HepG2 (cell line): ENCODE data around the gene PLVAP. TPM values are rescaled to one million over a fixed set of nuclear protein-coding genes. Genes with fewer than 3 reads are reported as not detected.
A peak's percentile ranks its signal among the peaks of the same experiment; 100 is the strongest.

ENCODE experiments used
- AHR ChIP-seq: IDR thresholded peaks from 2 replicates; pipeline ENCODE4 v1.6.1; 2018; ENCODE audit warnings: missing genetic modification reagents, missing compliant biosample characterization
- ATF7 ChIP-seq, 2 experiments: fragments of 450-650 bp in 1 of 2; sonication (generic) in 1 of 2; formaldehyde crosslinking in 1 of 2; IDR thresholded peaks; 2 replicates each; pipeline versions ENCODE4 v1.4.0 to v1.6.1; 2016 to 2020; ENCODE audit warnings: antibody characterized with exemption in 1 of 2, mild to moderate bottlenecking in 1 of 2, missing genetic modification reagents in 1 of 2
- CBX2 ChIP-seq, 2 experiments: fragments of 200-600 bp in 1 of 2; sonication (generic); formaldehyde crosslinking in 1 of 2; IDR thresholded peaks; 2 replicates each; pipeline versions ENCODE4 v1.7.0 to v1.8.1; 2018 to 2022; ENCODE audit warnings: low read depth in 2 of 2, low read length in 1 of 2, mild to moderate bottlenecking in 1 of 2, missing genetic modification reagents in 1 of 2
- GPN1 ChIP-seq: sonication (generic); formaldehyde crosslinking; IDR thresholded peaks from 2 replicates; pipeline ENCODE4 v1.5.1; 2020; ENCODE audit warnings: missing genetic modification reagents, borderline replicate concordance
- HES4 ChIP-seq: sonication (generic); formaldehyde crosslinking; IDR thresholded peaks from 2 replicates; pipeline ENCODE4 v1.9.0; 2021; ENCODE audit warnings: mild to moderate bottlenecking, missing genetic modification reagents, borderline replicate concordance
- JUN ChIP-seq: sonication (generic); formaldehyde crosslinking; IDR thresholded peaks from 2 replicates; pipeline ENCODE4 v1.4.0; 2020; ENCODE audit warnings: mild to moderate bottlenecking, missing genetic modification reagents
- KMT2B ChIP-seq: IDR thresholded peaks from 2 replicates; pipeline ENCODE4 v1.6.1; 2016; ENCODE audit warnings: missing genetic modification reagents, missing compliant biosample characterization
- MAFK ChIP-seq, 2 experiments: IDR thresholded peaks in 1 of 2; conservative IDR thresholded peaks in 1 of 2; 2 replicates each; pipeline ENCODE4 v1.6.1; 2011; ENCODE audit warnings: improper control_type of control experiment in 2 of 2, low read length in 2 of 2
- MBNL3 ChIP-seq: fragments of 250-450 bp; sonication (Bioruptor Pico); conservative IDR thresholded peaks from 2 replicates; pipeline ENCODE4 v1.8.0; 2022; ENCODE audit warnings: mild to moderate bottlenecking, inconsistent platforms
- MLX ChIP-seq: IDR thresholded peaks from 2 replicates; pipeline ENCODE4 v1.6.1; 2016
- MTA3 ChIP-seq: sonication (generic); formaldehyde crosslinking; IDR thresholded peaks from 2 replicates; pipeline ENCODE4 v1.4.0; 2020; ENCODE audit warnings: missing genetic modification reagents
- PAF1 ChIP-seq: IDR thresholded peaks from 2 replicates; pipeline ENCODE4 v1.6.1; 2016; ENCODE audit warnings: missing genetic modification reagents, missing compliant biosample characterization
- SAFB2 ChIP-seq: sonication (generic); formaldehyde crosslinking; IDR thresholded peaks from 2 replicates; pipeline ENCODE4 v1.5.1; 2020; ENCODE audit warnings: missing genetic modification reagents, low read depth, mild to moderate bottlenecking, borderline replicate concordance
- SRSF1 ChIP-seq: fragments of 200-400 bp; formaldehyde crosslinking; optimal IDR thresholded peaks from 2 replicates; pipeline ENCODE3; 2017; ENCODE audit warnings: mild to moderate bottlenecking, low read depth, low read length, moderate library complexity
- ZBTB20 ChIP-seq: sonication (generic); formaldehyde crosslinking; IDR thresholded peaks from 2 replicates; pipeline ENCODE4 v1.8.1; 2023; ENCODE audit warnings: missing genetic modification reagents, low read depth, mild to moderate bottlenecking, borderline replicate concordance
- ZBTB44 ChIP-seq: sonication (generic); formaldehyde crosslinking; IDR thresholded peaks from 2 replicates; pipeline ENCODE4 v1.4.0; 2020; ENCODE audit warnings: missing genetic modification reagents
- ZNF333 ChIP-seq: sonication (generic); formaldehyde crosslinking; IDR thresholded peaks from 2 replicates; pipeline ENCODE4 v1.4.0; 2020; ENCODE audit warnings: mild to moderate bottlenecking, missing genetic modification reagents, borderline replicate concordance
- ZNF44 ChIP-seq: sonication (generic); formaldehyde crosslinking; IDR thresholded peaks from 2 replicates; pipeline ENCODE4 v1.5.1; 2020; ENCODE audit warnings: mild to moderate bottlenecking, missing genetic modification reagents
- ZNF672 ChIP-seq: sonication (generic); formaldehyde crosslinking; IDR thresholded peaks from 2 replicates; pipeline ENCODE4 v1.8.1; 2022; ENCODE audit warnings: missing genetic modification reagents
- ZSCAN30 ChIP-seq: sonication (generic); formaldehyde crosslinking; IDR thresholded peaks from 2 replicates; pipeline ENCODE4 v1.5.0; 2020; ENCODE audit warnings: mild to moderate bottlenecking, missing genetic modification reagents
- polyA plus RNA-seq, 8 experiments: library from polyadenylated mRNA; depleted of rRNA in 3 of 8; stranded (reverse) in 7 of 8; unstranded in 1 of 8; fragments of >200 nt; fragmentation: Illumina TruSeq in 4 of 8; extraction: Trizol in 4 of 8; gene quantifications; 2 replicates each; pipeline versions ENCODE4 v1.2.1 to v1.2.3, GENCODE V29; 2011 to 2016; ENCODE audit warnings: low read depth in 4 of 8, missing spikeins in 1 of 8, mixed read lengths in 1 of 8; ENCODE audit not compliant: insufficient read depth in 1 of 8
- total RNA-seq, 5 experiments: library from RNA; depleted of rRNA; stranded (reverse); fragments of >200 nt; fragmentation: Illumina TruSeq; extraction: Trizol; gene quantifications; 2 replicates each; pipeline ENCODE4 v1.2.3, GENCODE V29; 2016; ENCODE audit warnings: low read depth in 1 of 5
- TF ChIP-seq, protein P1 (sequence below): IDR thresholded peaks from 2 replicates; pipeline ENCODE4 v1.6.1; 2016; ENCODE audit warnings: low read depth
- TF ChIP-seq, protein P2 (sequence below): IDR thresholded peaks from 2 replicates; pipeline ENCODE4 v1.6.1; 2018; ENCODE audit warnings: missing genetic modification reagents, mild to moderate bottlenecking, missing compliant biosample characterization
- TF ChIP-seq, protein P3 (sequence below): sonication (generic); formaldehyde crosslinking; IDR thresholded peaks from 2 replicates; pipeline ENCODE4 v1.5.0; 2020; ENCODE audit warnings: mild to moderate bottlenecking, missing genetic modification reagents, borderline replicate concordance

Gene PLVAP
- total and polyA plus RNA-seq, 2 of the 13 experiments (the other 11 are each of a cell fraction or from before 2014, with no cell fraction given), result 0.26 TPM; not detected in 1

DNA sequence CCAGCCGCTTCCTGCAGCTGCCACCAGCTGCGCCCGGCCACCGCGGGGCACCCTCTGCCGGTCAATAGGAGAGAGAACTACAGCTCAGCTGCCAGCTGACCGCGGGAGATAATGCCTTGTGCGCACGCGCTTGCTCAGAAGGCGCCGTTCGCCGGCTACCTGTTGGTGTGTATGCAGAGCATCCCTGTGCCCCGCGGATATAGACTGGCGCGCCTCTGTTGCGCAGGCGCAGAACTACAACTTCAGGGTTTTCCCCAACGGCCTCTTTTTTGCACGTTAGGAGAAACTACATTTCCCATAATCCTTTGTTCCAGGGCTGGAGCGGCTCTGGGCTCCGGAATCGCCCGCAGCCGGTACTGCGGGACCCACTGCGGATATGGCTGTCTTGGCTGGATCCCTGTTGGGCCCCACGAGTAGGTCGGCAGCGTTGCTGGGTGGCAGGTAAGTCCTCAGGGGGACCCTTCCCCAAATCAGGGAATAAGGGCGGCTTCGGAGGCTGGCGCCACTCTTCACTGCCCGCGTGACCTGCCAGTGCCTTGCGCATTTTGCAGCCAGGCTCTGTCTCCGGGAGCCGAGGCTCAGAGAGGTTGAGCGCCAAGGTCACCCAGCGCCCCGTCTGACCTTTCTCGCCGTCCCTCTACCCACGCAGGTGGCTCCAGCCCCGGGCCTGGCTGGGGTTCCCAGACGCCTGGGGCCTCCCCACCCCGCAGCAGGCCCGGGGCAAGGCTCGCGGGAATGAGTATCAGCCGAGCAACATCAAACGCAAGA lies 71.4 kb downstream of the PLVAP start, which contains the start of gene MRPL34 (continued):
- no peak for TF ChIP-seq PAF1 (CRISPR knock-in tag)
- TF ChIP-seq JUN (CRISPR knock-in tag), result no peak; the same call in 1 of the 2 replicates
- no peak; the same call in 1 of the 2 replicates for TF ChIP-seq SAFB2 (CRISPR knock-in tag)
- no peak for TF ChIP-seq ZNF672
- TF ChIP-seq, protein P1, sequence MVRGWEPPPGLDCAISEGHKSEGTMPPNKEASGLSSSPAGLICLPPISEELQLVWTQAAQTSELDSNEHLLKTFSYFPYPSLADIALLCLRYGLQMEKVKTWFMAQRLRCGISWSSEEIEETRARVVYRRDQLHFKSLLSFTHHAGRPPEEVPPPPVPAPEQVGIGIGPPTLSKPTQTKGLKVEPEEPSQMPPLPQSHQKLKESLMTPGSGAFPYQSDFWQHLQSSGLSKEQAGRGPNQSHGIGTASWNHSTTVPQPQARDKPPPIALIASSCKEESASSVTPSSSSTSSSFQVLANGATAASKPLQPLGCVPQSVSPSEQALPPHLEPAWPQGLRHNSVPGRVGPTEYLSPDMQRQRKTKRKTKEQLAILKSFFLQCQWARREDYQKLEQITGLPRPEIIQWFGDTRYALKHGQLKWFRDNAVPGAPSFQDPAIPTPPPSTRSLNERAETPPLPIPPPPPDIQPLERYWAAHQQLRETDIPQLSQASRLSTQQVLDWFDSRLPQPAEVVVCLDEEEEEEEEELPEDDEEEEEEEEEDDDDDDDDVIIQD (CRISPR knock-in tag), result no peak
- TF ChIP-seq, protein P2, sequence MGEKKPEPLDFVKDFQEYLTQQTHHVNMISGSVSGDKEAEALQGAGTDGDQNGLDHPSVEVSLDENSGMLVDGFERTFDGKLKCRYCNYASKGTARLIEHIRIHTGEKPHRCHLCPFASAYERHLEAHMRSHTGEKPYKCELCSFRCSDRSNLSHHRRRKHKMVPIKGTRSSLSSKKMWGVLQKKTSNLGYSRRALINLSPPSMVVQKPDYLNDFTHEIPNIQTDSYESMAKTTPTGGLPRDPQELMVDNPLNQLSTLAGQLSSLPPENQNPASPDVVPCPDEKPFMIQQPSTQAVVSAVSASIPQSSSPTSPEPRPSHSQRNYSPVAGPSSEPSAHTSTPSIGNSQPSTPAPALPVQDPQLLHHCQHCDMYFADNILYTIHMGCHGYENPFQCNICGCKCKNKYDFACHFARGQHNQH, result peak; percentile 66
- TF ChIP-seq AHR (CRISPR knock-in tag), result no peak
- no peak; the same call in 1 of the 2 replicates for TF ChIP-seq KMT2B
- TF ChIP-seq ZNF333 (CRISPR knock-in tag), result no peak
- no peak for TF ChIP-seq ATF7 (IDR thresholded peaks at IDR 0.05)
- TF ChIP-seq ATF7 (CRISPR knock-in tag; IDR thresholded peaks at IDR 0.05), result no peak
- no peak for TF ChIP-seq ZBTB44 (CRISPR knock-in tag)
- TF ChIP-seq, protein P3, sequence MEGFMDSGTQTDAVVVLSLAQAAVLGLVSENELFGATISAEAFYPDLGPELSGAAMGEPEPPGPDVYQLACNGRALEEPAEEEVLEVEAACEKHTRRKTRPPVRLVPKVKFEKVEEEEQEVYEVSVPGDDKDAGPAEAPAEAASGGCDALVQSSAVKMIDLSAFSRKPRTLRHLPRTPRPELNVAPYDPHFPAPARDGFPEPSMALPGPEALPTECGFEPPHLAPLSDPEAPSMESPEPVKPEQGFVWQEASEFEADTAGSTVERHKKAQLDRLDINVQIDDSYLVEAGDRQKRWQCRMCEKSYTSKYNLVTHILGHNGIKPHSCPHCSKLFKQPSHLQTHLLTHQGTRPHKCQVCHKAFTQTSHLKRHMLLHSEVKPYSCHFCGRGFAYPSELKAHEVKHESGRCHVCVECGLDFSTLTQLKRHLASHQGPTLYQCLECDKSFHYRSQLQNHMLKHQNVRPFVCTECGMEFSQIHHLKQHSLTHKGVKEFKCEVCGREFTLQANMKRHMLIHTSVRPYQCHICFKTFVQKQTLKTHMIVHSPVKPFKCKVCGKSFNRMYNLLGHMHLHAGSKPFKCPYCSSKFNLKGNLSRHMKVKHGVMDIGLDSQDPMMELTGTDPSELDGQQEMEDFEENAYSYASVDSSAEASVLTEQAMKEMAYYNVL (CRISPR knock-in tag), result no peak
- no peak for TF ChIP-seq CBX2 (IDR thresholded peaks at IDR 0.05; ENCODE audit: low read depth, low read length)
- no peak for TF ChIP-seq CBX2 (CRISPR knock-in tag; IDR thresholded peaks at IDR 0.05; ENCODE audit: low read depth)
- no peak for TF ChIP-seq MLX (CRISPR knock-in tag)
- TF ChIP-seq ZSCAN30 (CRISPR knock-in tag), result no peak
- no peak for TF ChIP-seq ZNF44 (CRISPR knock-in tag)
- no peak for TF ChIP-seq GPN1 (CRISPR knock-in tag)
- peak; percentile 45; the same call in 1 of the 2 replicates for TF ChIP-seq ZBTB20 (CRISPR knock-in tag)
- TF ChIP-seq SRSF1, result no peak
- no peak for TF ChIP-seq MBNL3 (CRISPR knock-in tag)
- TF ChIP-seq HES4, result no peak
- TF ChIP-seq MAFK (conservative IDR thresholded peaks at IDR 0.05 in 1 of 2, IDR thresholded peaks at IDR 0.05 in 1 of 2; ENCODE audit: low read length in 2 of 2), result no peak
- no peak for TF ChIP-seq MTA3
